Kidney glomerular epithelial cell (primary cell): ENCODE results near the gene EIF3D.

Experiments used
- DNase-seq: peaks from one replicate; lab custom pipeline; 2025; lab: John Stamatoyannopoulos, UW

Gene EIF3D

GRCh38 chr22:36528795-36529751, at the start of gene EIF3D:
Gene EIF3D (minus strand): TSS chr22:36529166. CDS start chr22:36526121, 3,045 bp downstream.
- peak; percentile 99 for DNase-seq

GRCh38 chr22:36578619-36579018, 49.7 kb upstream of the EIF3D start:
- DNase-seq, result no peak

- DNase-seq, result peak; percentile 83
Measured at GRCh38 chr22:36577019-36577418, 48.1 kb upstream of the EIF3D start.

- DNase-seq, result no peak
Measured at GRCh38 chr22:36574728-36575127, 45.8 kb upstream of the EIF3D start.

GRCh38 chr22:36573815-36574363, 44.9 kb upstream of the EIF3D start:
- no peak for DNase-seq

- DNase-seq, result no peak
Measured at GRCh38 chr22:36571991-36572390, 43.0 kb upstream of the EIF3D start.

GRCh38 chr22:36569999-36570398, 41.0 kb upstream of the EIF3D start:
- DNase-seq, result no peak

- no peak for DNase-seq
Measured at GRCh38 chr22:36568846-36569245, 39.9 kb upstream of the EIF3D start.

- no peak for DNase-seq
Measured at GRCh38 chr22:36566720-36567119, 37.8 kb upstream of the EIF3D start.

- no peak for DNase-seq
Measured at GRCh38 chr22:36565686-36566085, 36.7 kb upstream of the EIF3D start.

- DNase-seq, result no peak
Measured at GRCh38 chr22:36565159-36565507, 36.2 kb upstream of the EIF3D start.

- DNase-seq, result no peak
Measured at GRCh38 chr22:36564422-36565158, 35.6 kb upstream of the EIF3D start.

- no peak for DNase-seq
Measured at GRCh38 chr22:36563898-36564297, 34.9 kb upstream of the EIF3D start.

- no peak for DNase-seq
Measured at GRCh38 chr22:36563444-36563843, 34.5 kb upstream of the EIF3D start.

GRCh38 chr22:36563001-36563400, 34.0 kb upstream of the EIF3D start:
- DNase-seq, result no peak

GRCh38 chr22:36562261-36562835, 33.4 kb upstream of the EIF3D start:
- DNase-seq, result no peak

- DNase-seq, result no peak
Measured at GRCh38 chr22:36561291-36561811, 32.4 kb upstream of the EIF3D start.

- no peak for DNase-seq
Measured at GRCh38 chr22:36560001-36560400, 31.0 kb upstream of the EIF3D start.

- DNase-seq, result no peak
Measured at GRCh38 chr22:36554098-36554497, 25.1 kb upstream of the EIF3D start.

- DNase-seq, result no peak
Measured at GRCh38 chr22:36552289-36552688, 23.3 kb upstream of the EIF3D start.

GRCh38 chr22:36550701-36551495, 21.9 kb upstream of the EIF3D start:
- DNase-seq, result no peak
